SH-SY5Y (cell line): Measurements from ENCODE around the gene PRG2.

Experiments
- GATA2 ChIP-seq: IDR thresholded peaks from 2 replicates; pipeline ENCODE4 v1.6.1; 2011; ENCODE audit warnings: mild to moderate bottlenecking, low read depth, low read length
- GATA3 ChIP-seq: IDR thresholded peaks from 2 replicates; pipeline ENCODE4 v1.6.1; 2011; ENCODE audit warnings: low read depth, mild to moderate bottlenecking, low read length, moderate library complexity

DNA sequence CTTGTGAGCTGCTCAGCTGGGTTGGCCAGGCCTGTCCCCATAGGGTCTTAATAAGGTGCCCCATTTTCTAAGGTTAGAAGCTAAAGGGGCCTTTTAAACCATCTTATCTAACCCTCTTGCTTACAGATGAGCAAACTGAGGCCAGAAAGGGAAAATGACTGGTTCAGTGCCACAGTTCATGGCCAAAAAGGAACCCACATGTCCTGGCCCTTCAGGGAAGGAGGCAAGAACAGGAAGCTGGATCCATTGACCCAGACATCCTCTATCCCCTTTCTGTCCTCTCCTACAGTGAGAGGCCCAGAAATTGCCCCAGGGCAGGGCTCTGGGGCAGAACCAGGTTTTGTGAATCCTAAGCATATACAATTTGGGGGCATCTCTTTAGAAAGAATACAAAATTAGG is 19.5 kb downstream of the PRG2 start:
- no peak for TF ChIP-seq GATA2
- no peak for TF ChIP-seq GATA3
